ENCODE measurements around the gene PASK.

Gene PASK

DNA sequence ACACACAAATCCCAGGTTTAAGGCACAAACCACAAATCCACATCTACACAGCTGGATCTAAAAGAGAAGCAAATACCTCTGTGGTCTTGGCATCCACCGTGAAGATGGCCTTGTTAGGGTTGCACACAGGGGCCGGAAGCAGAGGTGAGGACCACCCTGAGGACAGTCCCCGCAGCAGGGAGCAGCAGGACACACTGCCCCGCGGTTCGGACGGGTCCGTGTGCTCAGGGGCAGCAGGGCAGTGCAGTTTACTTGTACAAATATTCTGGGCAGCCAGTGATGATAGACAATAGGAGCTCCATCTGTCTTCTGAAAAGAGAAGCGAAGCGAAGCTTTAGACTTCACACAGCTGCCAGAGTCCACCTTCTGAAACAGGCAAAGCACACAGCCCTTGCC lies 8.8 kb downstream of the PASK start:
- H3K36me3 ChIP-seq (ENCODE audit: control insufficient read depth, insufficient read depth, low read length): no peaks in the 10 kb centered on the region
- no peak overlapping the region for H2AFZ ChIP-seq
- H3K9ac ChIP-seq: no peak overlapping the region
- no peaks in the 10 kb centered on the region for H3K79me2 ChIP-seq
- H3K27me3 ChIP-seq (ENCODE audit: control insufficient read depth, insufficient read depth, low read length): no peaks in the 10 kb centered on the region
- TF ChIP-seq, protein P1, sequence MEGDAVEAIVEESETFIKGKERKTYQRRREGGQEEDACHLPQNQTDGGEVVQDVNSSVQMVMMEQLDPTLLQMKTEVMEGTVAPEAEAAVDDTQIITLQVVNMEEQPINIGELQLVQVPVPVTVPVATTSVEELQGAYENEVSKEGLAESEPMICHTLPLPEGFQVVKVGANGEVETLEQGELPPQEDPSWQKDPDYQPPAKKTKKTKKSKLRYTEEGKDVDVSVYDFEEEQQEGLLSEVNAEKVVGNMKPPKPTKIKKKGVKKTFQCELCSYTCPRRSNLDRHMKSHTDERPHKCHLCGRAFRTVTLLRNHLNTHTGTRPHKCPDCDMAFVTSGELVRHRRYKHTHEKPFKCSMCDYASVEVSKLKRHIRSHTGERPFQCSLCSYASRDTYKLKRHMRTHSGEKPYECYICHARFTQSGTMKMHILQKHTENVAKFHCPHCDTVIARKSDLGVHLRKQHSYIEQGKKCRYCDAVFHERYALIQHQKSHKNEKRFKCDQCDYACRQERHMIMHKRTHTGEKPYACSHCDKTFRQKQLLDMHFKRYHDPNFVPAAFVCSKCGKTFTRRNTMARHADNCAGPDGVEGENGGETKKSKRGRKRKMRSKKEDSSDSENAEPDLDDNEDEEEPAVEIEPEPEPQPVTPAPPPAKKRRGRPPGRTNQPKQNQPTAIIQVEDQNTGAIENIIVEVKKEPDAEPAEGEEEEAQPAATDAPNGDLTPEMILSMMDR (IDR thresholded peaks at IDR 0.05): no peak
- no peak overlapping the region for H3K4me3 ChIP-seq (ENCODE audit: low read depth, low read length)
- no peaks in the 10 kb centered on the region for H3K9me3 ChIP-seq (ENCODE audit: control insufficient read depth, low read length)
- no peak overlapping the region for H3K4me2 ChIP-seq (ENCODE audit: low read length)
- no peaks in the 10 kb centered on the region for H3K4me1 ChIP-seq
- H3K27ac ChIP-seq: no peak overlapping the region

DNA sequence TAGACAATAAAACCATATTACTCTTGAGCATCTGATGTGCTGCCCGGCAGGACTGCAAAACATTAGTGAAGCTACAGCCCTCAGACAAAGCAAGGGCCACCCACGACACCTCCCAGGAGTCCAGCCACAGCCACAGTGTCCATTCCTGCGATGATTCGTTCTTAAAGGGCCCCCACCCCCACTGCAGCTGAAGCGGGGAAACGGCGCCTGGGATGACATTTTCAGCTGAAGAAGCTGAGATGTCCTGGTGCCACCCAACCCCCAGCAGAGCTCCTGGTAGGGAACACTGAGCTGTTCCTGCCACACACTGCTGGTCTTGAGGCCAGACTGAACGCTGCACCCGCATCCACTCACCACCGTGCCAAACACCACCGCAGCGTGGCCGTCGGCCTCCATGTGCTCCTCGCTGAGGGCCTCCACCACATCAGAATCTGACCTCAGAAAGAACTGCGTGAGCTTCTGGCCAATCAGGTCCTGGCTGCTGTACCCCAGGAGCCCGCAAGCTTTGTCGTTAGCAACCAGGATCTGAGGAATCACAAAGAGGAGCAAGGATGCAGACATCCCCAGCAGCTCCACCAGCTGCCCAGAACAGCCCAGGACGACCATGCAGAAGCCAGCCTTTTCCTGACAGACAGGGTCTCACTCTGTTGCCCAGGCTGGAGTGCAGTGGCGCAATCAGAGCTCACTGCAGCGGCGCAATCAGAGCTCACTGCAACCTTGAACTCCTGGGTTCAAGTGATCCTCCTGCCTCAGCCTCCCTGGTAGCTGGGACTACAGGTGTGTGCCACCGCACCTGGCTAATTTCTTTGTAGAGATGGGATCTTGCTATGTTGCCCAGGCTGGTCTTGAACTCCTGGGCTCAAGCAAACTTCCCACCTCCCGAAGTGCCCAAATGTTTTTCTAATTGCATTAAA lies 9.5 kb downstream of the PASK start:
- no peaks in the 10 kb centered on the region for H3K36me3 ChIP-seq (ENCODE audit: control insufficient read depth, insufficient read depth, low read length)
- TF ChIP-seq, protein P1 (IDR thresholded peaks at IDR 0.05): no peak

DNA sequence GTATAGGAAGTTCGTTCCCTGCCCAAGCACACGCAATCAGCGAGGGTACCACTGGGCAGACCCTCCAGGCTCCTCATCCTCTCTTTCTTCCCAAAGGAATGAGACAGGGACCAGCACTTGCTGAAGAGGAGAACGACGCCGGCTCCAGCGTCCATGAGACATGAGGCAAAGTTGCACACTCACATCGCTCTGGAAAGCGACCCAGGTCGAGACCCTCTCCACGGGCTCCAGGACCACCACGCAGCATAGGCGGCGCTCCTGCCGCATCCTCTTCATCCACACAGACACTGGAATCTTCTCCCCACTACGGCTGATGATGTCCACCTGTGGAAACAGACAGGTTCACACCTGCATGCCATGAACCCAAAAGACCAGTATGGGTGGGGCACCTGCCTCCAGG lies 10.8 kb downstream of the PASK start:
- no peak overlapping the region for H2AFZ ChIP-seq
- H3K9ac ChIP-seq: no peak overlapping the region
- H3K4me1 ChIP-seq: no peaks in the 10 kb centered on the region
- no peaks in the 10 kb centered on the region for H3K36me3 ChIP-seq (ENCODE audit: control insufficient read depth, insufficient read depth, low read length)
- no peaks in the 10 kb centered on the region for H3K79me2 ChIP-seq
- H3K27me3 ChIP-seq (ENCODE audit: control insufficient read depth, insufficient read depth, low read length): no peaks in the 10 kb centered on the region
- H3K9me3 ChIP-seq (ENCODE audit: control insufficient read depth, low read length): no peaks in the 10 kb centered on the region
- no peak overlapping the region for H3K4me2 ChIP-seq (ENCODE audit: low read length)
- H3K27ac ChIP-seq: no peak overlapping the region
- no peak overlapping the region for H3K4me3 ChIP-seq (ENCODE audit: low read depth, low read length)
- TF ChIP-seq, protein P1 (IDR thresholded peaks at IDR 0.05): no peak

More for the DNA sequence above, 9.5 kb downstream of the PASK start:
- no peak overlapping the region for H3K27ac ChIP-seq
- H3K4me3 ChIP-seq (ENCODE audit: low read depth, low read length): no peak overlapping the region
- H3K4me2 ChIP-seq (ENCODE audit: low read length): no peak overlapping the region
- H3K79me2 ChIP-seq: no peaks in the 10 kb centered on the region
- H3K9me3 ChIP-seq (ENCODE audit: control insufficient read depth, low read length): no peaks in the 10 kb centered on the region
- H2AFZ ChIP-seq: no peak overlapping the region
- H3K9ac ChIP-seq: no peak overlapping the region
- H3K27me3 ChIP-seq (ENCODE audit: control insufficient read depth, insufficient read depth, low read length): no peaks in the 10 kb centered on the region
- H3K4me1 ChIP-seq: no peaks in the 10 kb centered on the region

DNA sequence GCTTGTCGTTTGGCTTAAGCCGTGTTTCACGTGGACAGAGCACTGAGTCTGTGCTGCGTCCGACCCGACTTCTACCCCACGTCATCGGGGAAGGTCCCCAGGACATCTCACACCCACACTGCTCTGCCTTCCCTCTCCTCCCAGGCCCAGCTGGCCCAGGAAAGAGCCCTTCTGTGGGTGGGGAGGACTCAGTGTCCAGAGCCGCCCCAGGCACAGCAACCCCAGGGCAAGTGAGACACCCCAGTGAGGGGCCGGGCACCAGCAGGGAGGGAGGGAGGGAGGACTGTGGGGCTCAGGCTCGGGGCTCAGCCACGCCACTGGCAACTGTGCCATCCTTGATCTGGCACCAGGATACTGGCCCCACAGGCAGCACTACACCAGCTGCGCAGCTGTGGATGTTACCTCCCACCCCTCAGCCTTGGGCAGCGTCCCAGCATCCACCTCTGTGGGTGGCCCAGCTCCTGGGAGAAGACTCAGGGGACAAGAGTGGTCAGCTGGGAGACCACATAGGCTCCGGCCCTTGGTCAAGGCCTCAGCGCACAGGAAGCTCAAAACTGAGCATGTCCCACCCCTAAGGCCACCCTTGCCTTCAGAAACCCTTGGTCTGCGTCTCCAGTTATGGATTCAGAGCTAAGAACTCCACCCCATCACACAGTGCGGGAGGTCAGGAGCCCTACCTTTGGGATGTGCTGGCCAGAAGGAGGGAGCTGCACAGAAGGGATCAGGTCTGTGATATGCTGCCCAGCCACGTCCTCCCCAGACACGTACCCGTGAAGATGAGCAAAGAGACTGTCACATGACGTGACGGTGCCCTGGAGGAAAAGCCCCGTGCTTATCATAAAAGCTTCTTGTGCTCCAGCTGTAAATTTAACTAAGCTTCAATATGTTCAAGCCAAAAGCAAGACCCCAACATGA lies 11.7 kb downstream of the PASK start:
- Histone ChIP-seq H3K36me3 (ENCODE audit: control insufficient read depth, insufficient read depth, low read length) (no peaks in the 10 kb centered on the region), H3K79me2 (no peaks in the 10 kb centered on the region), H3K4me3 (ENCODE audit: low read depth, low read length) (no peak overlapping the region), H3K9me3 (ENCODE audit: control insufficient read depth, low read length) (no peaks in the 10 kb centered on the region), H3K27me3 (ENCODE audit: control insufficient read depth, insufficient read depth, low read length) (no peaks in the 10 kb centered on the region), H3K9ac (no peak overlapping the region), H3K27ac (no peak overlapping the region), H2AFZ (no peak overlapping the region), H3K4me1 (no peaks in the 10 kb centered on the region), H3K4me2 (ENCODE audit: low read length) (no peak overlapping the region)
- TF ChIP-seq, protein P1 (IDR thresholded peaks at IDR 0.05): no peak
